OCI-LY3 (cell line): ENCODE measurements around the gene PCGF1.

Experiments
- EZH2phosphoT487 ChIP-seq: fragments of 200-600 bp; shearing (Covaris generic); IDR thresholded peaks from 2 replicates; pipeline ENCODE4 v1.6.1; 2018; ENCODE audit warnings: antibody characterized with exemption, mixed run types, low read depth
- TF ChIP-seq, protein P1 (sequence below): fragments of 200-600, 300-600 bp; sonication (generic); IDR thresholded peaks from 2 replicates; pipeline ENCODE4 v1.5.1; 2014; ENCODE audit warnings: antibody characterized with exemption, low read length, low read depth

DNA sequence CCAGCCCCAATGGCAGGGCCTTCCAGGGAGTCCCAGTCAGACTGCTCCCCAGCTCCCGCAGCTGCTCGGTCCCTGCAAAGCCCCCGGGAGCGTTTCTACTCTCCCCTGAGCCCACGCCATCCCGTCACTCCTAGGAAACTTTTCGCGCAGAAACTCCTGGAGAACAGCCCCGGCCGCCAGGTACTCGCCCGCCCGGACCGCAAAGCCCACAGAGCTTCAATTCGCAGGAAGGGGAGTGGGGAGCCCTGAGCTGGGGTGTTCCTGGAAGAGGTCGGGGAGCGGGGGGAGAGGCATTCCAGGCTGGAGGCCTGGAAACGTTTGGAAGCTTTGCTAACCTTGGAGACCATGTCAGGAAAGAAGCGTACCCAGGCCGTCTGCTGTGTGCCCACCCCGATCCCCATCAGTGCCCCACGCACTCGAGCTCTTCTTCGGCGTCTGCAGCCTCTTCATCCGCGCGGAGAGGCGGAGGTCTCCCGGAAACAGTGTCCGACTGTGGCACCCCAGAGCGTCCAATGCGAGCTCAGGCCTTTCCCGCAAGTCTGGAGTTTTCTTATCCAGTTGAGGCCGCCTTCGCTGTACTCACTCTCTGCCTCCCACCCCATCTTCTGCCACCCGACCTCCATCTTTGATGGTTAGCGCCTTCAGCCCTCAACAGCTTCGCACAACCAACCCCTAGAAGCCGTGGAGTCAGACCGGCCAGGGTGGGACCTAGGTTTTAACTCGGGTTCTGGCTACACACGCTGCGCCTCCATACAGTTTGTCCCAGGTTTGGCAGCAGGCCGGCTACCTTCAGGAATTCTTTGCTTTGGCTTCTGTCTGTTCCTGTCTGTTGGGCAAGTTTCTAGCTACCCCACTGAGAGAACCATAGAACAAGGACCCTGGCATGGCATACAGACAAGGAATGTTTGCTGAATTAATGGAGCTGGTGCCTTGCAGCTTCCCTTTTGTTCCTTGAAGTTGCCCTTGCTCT is 3.7 kb downstream of the PCGF1 start:
- TF ChIP-seq, protein P1, sequence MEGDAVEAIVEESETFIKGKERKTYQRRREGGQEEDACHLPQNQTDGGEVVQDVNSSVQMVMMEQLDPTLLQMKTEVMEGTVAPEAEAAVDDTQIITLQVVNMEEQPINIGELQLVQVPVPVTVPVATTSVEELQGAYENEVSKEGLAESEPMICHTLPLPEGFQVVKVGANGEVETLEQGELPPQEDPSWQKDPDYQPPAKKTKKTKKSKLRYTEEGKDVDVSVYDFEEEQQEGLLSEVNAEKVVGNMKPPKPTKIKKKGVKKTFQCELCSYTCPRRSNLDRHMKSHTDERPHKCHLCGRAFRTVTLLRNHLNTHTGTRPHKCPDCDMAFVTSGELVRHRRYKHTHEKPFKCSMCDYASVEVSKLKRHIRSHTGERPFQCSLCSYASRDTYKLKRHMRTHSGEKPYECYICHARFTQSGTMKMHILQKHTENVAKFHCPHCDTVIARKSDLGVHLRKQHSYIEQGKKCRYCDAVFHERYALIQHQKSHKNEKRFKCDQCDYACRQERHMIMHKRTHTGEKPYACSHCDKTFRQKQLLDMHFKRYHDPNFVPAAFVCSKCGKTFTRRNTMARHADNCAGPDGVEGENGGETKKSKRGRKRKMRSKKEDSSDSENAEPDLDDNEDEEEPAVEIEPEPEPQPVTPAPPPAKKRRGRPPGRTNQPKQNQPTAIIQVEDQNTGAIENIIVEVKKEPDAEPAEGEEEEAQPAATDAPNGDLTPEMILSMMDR: no peak
- TF ChIP-seq EZH2phosphoT487: no peak
